ENCODE data around the gene MARVELD1.

DNA sequence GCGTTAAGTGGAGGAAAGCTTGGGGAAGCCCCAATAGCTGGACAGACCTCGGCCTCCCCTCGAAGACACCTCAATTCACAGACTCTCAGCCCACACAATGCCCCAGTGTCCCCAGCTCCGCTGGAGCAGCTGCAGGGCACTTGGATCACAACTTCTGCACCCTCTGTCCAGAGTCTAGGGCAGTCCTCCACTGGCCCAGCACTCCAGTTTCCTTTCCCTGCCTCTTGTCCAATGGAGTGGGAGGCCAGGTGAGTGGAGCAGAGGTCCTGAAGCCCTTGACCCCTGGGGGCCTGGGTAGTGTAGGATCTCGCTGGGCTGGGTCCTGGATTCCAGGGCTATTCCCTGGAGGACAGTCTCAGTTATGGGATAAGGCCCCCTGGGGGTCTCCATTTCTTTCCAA is 46.4 kb downstream of the MARVELD1 start:
- TF ChIP-seq CHD1 (IDR thresholded peaks at IDR 0.05; ENCODE audit: low read depth, low read length) = no peak
- no peak for TF ChIP-seq POLR2A (IDR thresholded peaks at IDR 0.05; ENCODE audit: low read depth, low read length)
- TF ChIP-seq CEBPB (IDR thresholded peaks at IDR 0.05; ENCODE audit: low read depth, low read length) = no peak
- TF ChIP-seq, protein P1, sequence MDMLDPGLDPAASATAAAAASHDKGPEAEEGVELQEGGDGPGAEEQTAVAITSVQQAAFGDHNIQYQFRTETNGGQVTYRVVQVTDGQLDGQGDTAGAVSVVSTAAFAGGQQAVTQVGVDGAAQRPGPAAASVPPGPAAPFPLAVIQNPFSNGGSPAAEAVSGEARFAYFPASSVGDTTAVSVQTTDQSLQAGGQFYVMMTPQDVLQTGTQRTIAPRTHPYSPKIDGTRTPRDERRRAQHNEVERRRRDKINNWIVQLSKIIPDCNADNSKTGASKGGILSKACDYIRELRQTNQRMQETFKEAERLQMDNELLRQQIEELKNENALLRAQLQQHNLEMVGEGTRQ (IDR thresholded peaks at IDR 0.05; ENCODE audit: low read depth, low read length) = no peak
- TF ChIP-seq, protein P2, sequence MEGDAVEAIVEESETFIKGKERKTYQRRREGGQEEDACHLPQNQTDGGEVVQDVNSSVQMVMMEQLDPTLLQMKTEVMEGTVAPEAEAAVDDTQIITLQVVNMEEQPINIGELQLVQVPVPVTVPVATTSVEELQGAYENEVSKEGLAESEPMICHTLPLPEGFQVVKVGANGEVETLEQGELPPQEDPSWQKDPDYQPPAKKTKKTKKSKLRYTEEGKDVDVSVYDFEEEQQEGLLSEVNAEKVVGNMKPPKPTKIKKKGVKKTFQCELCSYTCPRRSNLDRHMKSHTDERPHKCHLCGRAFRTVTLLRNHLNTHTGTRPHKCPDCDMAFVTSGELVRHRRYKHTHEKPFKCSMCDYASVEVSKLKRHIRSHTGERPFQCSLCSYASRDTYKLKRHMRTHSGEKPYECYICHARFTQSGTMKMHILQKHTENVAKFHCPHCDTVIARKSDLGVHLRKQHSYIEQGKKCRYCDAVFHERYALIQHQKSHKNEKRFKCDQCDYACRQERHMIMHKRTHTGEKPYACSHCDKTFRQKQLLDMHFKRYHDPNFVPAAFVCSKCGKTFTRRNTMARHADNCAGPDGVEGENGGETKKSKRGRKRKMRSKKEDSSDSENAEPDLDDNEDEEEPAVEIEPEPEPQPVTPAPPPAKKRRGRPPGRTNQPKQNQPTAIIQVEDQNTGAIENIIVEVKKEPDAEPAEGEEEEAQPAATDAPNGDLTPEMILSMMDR (conservative IDR thresholded peaks at IDR 0.05; ENCODE audit: low read depth, low read length) = no peak
- TF ChIP-seq MAFK (IDR thresholded peaks at IDR 0.05; ENCODE audit: low read depth, low read length) = no peak
- TF ChIP-seq RAD21 (IDR thresholded peaks at IDR 0.05; ENCODE audit: low read length) = no peak

All from IMR-90 (cell line).